SKM-1 (cell line): ENCODE results near the gene ZSWIM6.

ENCODE experiments used
- DNase-seq: peaks from one replicate; lab custom pipeline; 2025; ENCODE audit not compliant: unreplicated experiment; lab: John Stamatoyannopoulos, UW

The ZSWIM6 gene

GRCh38 chr5:61331407-61332357 lies at the start of gene ZSWIM6:
TSS of gene ZSWIM6 (plus strand) at chr5:61332258. CDS start at chr5:61332273, 15 bp downstream.
- DNase-seq: peak; percentile 85

- DNase-seq: no peak
These were observed 48.6 kb upstream of the ZSWIM6 start for GRCh38 chr5:61283471-61283870.

- DNase-seq: no peak
These were observed 46.5 kb upstream of the ZSWIM6 start for GRCh38 chr5:61285531-61285930.

- no peak for DNase-seq
These were observed 45.5 kb upstream of the ZSWIM6 start for GRCh38 chr5:61286446-61287132.

- DNase-seq: no peak
These were observed 44.6 kb upstream of the ZSWIM6 start for GRCh38 chr5:61287474-61287873.

- DNase-seq: no peak
These were observed 42.8 kb upstream of the ZSWIM6 start for GRCh38 chr5:61289241-61289640.

GRCh38 chr5:61289669-61290306 lies 42.3 kb upstream of the ZSWIM6 start:
- no peak for DNase-seq

GRCh38 chr5:61290791-61291210 lies 41.3 kb upstream of the ZSWIM6 start:
- no peak for DNase-seq

GRCh38 chr5:61292062-61292657 lies 39.9 kb upstream of the ZSWIM6 start:
- DNase-seq: no peak

GRCh38 chr5:61293071-61293470 lies 39.0 kb upstream of the ZSWIM6 start:
- no peak for DNase-seq

GRCh38 chr5:61293873-61294272 lies 38.2 kb upstream of the ZSWIM6 start:
- no peak for DNase-seq

- DNase-seq: no peak
These were observed 36.7 kb upstream of the ZSWIM6 start for GRCh38 chr5:61295365-61295764.

- no peak for DNase-seq
These were observed 34.0 kb upstream of the ZSWIM6 start for GRCh38 chr5:61298066-61298465.

- DNase-seq: no peak
These were observed 33.5 kb upstream of the ZSWIM6 start for GRCh38 chr5:61298580-61298979.

GRCh38 chr5:61299261-61299681 lies 32.8 kb upstream of the ZSWIM6 start:
- no peak for DNase-seq

GRCh38 chr5:61301341-61302199 lies 30.5 kb upstream of the ZSWIM6 start:
- no peak for DNase-seq

- DNase-seq: no peak
These were observed 29.9 kb upstream of the ZSWIM6 start for GRCh38 chr5:61302200-61302563.

- no peak for DNase-seq
These were observed 28.7 kb upstream of the ZSWIM6 start for GRCh38 chr5:61303346-61303745.

GRCh38 chr5:61304590-61305381 lies 27.3 kb upstream of the ZSWIM6 start:
- no peak for DNase-seq
